ENCODE data around the gene ADAMTSL5.

Gene ADAMTSL5

DNA sequence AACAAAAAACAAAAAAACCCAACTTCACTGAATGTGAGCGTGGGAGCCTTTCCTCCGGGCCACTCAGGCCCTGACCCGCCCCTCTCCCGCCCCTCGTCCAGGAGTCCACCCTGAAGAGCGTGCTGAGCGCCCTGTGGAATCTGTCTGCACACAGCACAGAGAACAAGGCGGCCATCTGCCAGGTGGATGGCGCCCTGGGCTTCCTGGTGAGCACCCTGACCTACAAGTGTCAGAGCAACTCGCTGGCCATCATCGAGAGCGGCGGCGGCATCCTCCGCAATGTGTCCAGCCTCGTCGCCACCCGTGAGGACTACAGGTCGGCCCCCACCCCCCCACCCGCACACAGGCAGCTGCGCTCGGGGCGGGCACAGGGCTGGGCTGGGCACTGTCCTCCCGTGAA is 51.0 kb downstream of the ADAMTSL5 start:
- FAIRE-seq: no peak

DNA sequence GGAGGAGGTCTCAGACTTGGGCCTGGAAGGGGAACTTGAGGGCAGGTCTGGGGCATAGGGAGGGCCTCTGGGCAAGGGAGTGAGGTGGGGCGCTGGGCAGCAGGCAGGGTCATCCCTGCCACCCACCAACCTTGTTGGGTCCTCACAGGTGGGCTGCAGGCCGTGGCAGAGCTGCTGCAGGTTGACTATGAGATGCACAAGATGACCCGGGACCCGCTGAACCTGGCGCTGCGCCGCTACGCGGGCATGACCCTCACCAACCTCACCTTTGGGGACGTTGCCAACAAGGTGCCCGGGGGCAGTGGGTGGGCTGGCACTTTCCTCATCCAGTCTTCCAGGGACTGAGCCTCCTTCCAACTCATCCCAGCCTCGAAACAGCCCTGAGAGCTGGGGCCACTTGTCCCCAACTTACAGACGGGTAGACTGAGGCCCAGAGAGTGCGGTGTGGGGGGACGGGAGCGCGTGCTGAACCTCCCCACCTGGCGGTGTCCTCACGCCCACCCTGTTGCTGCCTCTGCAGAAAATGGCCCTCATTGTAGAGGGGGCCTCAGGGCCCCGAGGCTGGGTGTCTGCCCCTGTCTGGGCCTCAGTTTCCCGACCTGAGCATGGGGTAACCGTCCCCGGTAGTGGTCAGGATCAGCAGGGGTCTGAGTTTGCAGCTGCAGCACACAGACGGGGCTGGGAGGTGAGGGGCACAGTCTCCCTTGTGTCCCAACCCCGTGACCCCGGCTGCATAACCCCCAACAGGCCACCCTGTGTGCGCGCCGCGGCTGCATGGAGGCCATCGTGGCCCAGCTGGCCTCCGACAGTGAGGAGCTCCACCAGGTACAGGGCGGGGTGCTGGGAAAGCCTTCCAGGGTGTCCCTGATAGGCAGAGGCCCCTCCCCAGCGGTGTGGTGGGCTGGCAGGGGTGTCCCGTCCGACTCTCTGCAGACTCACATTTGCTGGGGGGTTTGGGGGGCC is 52.5 kb downstream of the ADAMTSL5 start:
- no peak for FAIRE-seq

DNA sequence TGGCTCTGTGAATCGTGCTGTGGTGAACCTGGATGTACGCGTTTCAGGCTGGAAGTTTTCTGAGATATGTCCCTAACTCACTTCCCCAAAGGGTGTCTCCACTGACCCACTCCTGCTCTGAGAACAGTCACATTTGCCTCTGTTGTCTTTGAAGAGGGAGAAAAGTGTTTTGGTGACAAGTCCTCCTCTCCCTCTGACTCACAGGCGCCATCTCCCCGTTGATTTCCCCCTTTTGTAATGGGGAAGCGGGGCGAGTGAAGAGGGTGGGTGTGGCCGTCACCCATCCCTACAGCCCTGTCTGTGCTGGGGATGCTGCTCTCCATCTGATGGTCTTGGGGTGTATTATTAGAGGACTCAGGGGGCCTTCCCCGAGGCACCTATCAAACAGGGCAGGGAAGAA is 53.3 kb downstream of the ADAMTSL5 start:
- FAIRE-seq: no peak

DNA sequence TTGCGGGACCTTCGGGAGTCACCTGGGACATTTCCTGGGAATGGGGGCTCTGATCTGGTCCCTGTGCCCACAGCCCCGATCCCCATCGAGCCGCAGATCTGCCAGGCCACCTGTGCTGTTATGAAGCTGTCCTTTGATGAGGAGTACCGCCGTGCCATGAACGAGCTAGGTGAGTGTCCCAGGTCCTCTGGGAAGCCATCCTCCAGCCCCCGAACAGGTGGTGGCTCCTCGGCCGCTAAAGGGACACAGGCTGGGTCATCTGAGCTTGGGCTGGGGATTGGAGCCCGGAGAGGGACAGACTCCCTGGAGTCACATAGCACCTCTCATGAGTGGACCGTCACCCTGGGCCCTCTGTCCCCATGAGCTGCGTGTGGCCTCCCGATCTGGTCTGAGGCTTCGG is 54.9 kb downstream of the ADAMTSL5 start:
- no peak for FAIRE-seq

DNA sequence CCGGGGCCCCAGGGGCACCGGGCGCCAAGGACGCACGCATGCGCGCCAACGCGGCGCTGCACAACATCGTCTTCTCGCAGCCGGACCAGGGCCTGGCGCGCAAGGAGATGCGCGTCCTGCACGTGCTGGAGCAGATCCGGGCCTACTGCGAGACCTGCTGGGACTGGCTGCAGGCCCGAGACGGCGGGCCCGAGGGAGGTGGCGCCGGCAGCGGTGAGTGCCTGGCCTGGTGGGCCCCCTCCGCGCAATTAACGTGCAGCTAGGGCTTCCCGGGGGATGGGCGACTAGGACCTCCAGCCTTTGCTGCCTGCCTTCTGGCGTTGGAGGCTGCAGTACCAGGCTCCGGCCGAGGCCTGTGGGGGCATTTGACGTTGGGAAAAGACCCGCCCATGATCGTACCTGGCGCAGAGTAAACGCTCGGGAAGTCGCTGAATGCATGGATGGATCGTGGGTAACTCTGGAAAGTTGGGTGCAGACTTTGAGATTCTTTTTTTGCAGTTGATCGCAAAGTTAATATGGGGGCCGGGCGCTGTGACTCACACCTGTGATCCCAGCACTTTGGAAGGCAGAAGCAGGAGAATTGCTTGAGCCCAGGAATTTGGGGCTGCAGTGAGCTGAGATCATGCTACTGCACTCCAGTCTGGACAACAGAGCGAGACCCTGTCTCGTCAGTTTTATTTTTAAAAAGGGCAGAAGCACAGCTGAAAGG is 55.6 kb downstream of the ADAMTSL5 start:
- FAIRE-seq: no peak

DNA sequence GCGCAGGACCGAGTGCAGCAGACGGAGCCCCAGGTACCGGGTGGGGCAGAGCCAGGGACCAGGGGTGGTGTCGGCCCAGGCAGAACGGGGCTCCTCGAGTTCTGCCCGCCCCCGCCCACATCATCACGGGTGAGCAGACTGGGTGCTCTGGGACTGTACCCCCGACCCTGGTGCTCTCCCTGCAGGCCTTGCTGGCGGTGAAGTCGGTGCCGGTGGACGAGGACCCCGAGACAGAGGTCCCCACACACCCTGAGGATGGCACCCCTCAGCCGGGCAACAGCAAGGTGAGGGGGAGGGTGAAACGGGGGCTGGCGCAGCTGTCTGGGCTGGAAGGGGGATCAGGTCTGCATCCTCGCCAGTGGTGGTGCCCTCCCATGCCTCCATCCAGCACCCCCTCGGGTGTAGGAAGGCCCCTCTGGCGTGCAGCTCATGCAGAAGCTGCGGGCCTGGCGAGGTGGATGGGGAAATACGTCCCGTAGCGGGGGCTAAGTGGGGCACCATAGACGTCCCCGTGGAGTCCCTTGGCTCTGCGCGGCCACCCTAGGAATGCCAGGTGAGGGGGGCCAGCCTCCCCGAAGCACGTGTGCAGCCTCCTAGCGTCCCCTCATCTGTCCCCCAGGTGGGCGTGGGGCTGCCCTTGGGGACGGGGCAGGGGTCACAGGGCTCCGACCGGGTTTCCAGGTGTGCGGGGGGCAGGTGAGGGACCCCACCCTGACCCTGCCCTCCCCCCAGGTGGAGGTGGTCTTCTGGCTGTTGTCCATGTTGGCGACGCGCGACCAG is 56.5 kb downstream of the ADAMTSL5 start:
- no peak for FAIRE-seq

DNA sequence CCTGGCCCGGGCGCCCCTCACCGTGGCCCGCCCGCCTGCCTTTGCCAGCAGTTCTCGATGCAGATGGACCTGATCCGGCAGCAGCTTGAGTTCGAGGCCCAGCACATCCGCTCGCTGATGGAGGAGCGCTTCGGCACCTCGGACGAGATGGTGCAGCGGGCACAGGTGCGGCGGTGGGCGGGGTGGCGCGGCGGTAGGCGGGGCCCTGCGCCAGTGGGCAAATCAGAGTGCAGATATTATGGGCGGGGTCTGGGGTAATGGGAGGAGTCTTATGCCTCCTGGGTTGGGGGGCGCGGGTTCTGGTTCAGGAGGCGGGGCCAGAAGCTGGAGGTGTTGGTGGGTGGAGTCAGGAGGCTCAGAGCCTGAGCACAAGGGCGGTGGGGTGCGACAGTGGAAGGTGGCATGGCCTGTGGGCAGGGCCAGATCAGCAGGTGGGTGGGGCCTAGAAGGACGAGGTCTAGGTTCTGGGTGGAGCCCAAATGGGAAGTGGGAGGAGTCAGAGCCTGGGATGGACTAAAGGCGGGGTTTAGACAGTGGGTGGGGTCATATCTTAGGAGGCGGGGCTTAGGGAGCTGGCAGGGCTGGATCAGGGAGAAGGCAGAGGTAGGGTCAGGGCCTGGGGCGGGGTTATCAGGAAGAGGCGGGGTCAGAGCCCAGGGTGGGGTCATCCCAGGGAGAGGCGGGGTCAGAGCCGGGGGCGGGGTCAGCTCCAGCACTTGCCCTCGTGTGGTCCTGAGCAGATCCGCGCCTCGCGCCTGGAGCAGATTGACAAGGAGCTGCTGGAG is 57.3 kb downstream of the ADAMTSL5 start:
- no peak for FAIRE-seq

Measured in A204.1 (cell line).